K562 (cell line): Measurements from ENCODE around the gene PAFAH1B2. TPM values are rescaled to one million over a fixed set of nuclear protein-coding genes. Genes with fewer than 3 reads are reported as not detected.

Source experiments
- ATAC-seq: fragments of 200-7000 bp; cut with Tn5 transposase; 3 replicates; pipeline ENCODE4 v1.9.1; 2020; ENCODE audit warnings: moderate library complexity
- BruUV-seq: library from RNA; stranded (reverse); fragments of 400-500 nt; replicated peaks from 2 replicates; lab custom pipeline; 2021; lab: Mats Ljungman, UMichigan
- CTCF ChIA-PET: fragments of 300-600 bp; formaldehyde crosslinking; extraction: SDS; loops from one replicate; lab custom pipeline; 2021; ENCODE audit warnings: low intra/inter-chr PET ratio; lab: Yijun Ruan, JAX
- POLR2A ChIA-PET: fragments of 300-600, 350-650 bp; sonication (Branson Sonifier 250); formaldehyde crosslinking; extraction: SDS; loops from one replicate; lab custom pipeline; 2021; ENCODE audit warnings: antibody characterized with exemption, inconsistent platforms; lab: Yijun Ruan, JAX
- DNase-seq, 4 experiments: peaks; one replicate each; pipeline versions ENCODE4 v3.0.0 to v3.0.0-alpha.2; 2011 to 2018; ENCODE audit warnings: low spot score in 3 of 4, mixed read lengths in 3 of 4; ENCODE audit errors: extremely low read depth in 1 of 4
- FAIRE-seq: peaks from 2 replicates; lab custom pipeline; 2011; peaks lifted over from hg19 to GRCh38; lab: Jason Lieb, UNC
- H2AFZ ChIP-seq: 2 replicates; pipeline ENCODE4 v1.6.0; 2011; ENCODE audit warnings: low read depth, low read length, control low read depth, inconsistent platforms
- H3K27ac ChIP-seq: fragments of 200-600 bp; 3 replicates; pipeline ENCODE4 v1.8.0; 2011; ENCODE audit warnings: low read depth, mild to moderate bottlenecking, control low read depth, inconsistent platforms, low read length, moderate library complexity, mixed read lengths; ENCODE audit errors: extremely low read depth
- H3K27me3 ChIP-seq, 2 experiments: fragments of 300-600 bp in 1 of 2; 2 replicates in 1 of 2; 3 replicates in 1 of 2; pipeline versions ENCODE4 v1.6.0 to v1.8.0; 2011; ENCODE audit warnings: inconsistent platforms in 2 of 2, low read length in 2 of 2, mild to moderate bottlenecking in 1 of 2, mixed read lengths in 1 of 2, moderate library complexity in 1 of 2; ENCODE audit not compliant: control insufficient read depth in 2 of 2, insufficient read depth in 2 of 2
- H3K36me3 ChIP-seq: fragments of 300-600 bp; 3 replicates; pipeline ENCODE4 v1.8.0; 2011; ENCODE audit warnings: mild to moderate bottlenecking, low read length, inconsistent platforms; ENCODE audit not compliant: control insufficient read depth, insufficient read depth
- H3K4me1 ChIP-seq, 2 experiments: fragments of 200-600 bp in 1 of 2; replicated peaks in 1 of 2; 2 replicates in 1 of 2; 3 replicates in 1 of 2; pipeline versions ENCODE4 v1.5.1 to v1.8.0; 2011; ENCODE audit warnings: inconsistent platforms in 2 of 2, low read length in 2 of 2, mild to moderate bottlenecking in 1 of 2, mixed read lengths in 1 of 2, moderate library complexity in 1 of 2; ENCODE audit not compliant: control insufficient read depth in 2 of 2, insufficient read depth in 2 of 2
- H3K4me2 ChIP-seq: 2 replicates; pipeline ENCODE4 v1.6.1; 2011; ENCODE audit warnings: low read length, control low read depth, inconsistent platforms, mixed read lengths; ENCODE audit not compliant: insufficient read depth
- H3K4me3 ChIP-seq: fragments of 200-600 bp; sonication (generic), shearing (Covaris generic); 2 replicates; pipeline ENCODE4 v1.5.1; 2016; ENCODE audit warnings: control low read depth, inconsistent platforms
- H3K79me2 ChIP-seq: fragments of 200-600 bp; 3 replicates; pipeline ENCODE4 v1.8.0; 2011; ENCODE audit warnings: low read length, inconsistent platforms; ENCODE audit not compliant: control insufficient read depth, insufficient read depth
- H3K9ac ChIP-seq, 2 experiments: 2 replicates each; pipeline versions ENCODE4 v1.6.0 to v1.6.1; 2011; ENCODE audit warnings: low read depth in 2 of 2, low read length in 2 of 2, control low read depth in 1 of 2, inconsistent platforms in 1 of 2, mild to moderate bottlenecking in 1 of 2, mixed read lengths in 1 of 2; ENCODE audit not compliant: insufficient read depth in 1 of 2
- H3K9me1 ChIP-seq: one replicate; pipeline ENCODE4 v1.6.0; 2011; ENCODE audit warnings: inconsistent platforms, mild to moderate bottlenecking, low read length, moderate library complexity; ENCODE audit not compliant: control insufficient read depth, insufficient read depth
- H3K9me3 ChIP-seq: replicated peaks from 2 replicates; pipeline ENCODE4 v1.5.1; 2011; ENCODE audit warnings: low read depth, low read length, inconsistent platforms; ENCODE audit not compliant: control insufficient read depth, insufficient read depth
- H4K20me1 ChIP-seq: replicated peaks from 2 replicates; pipeline ENCODE4 v1.6.1; 2011; ENCODE audit warnings: low read length, inconsistent platforms, mixed read lengths; ENCODE audit not compliant: control insufficient read depth, insufficient read depth
- CBX5 ChIP-seq: IDR thresholded peaks from 2 replicates; pipeline ENCODE4 v1.6.1; 2014; ENCODE audit warnings: low read depth, borderline replicate concordance
- DACH1 ChIP-seq: fragments of 450-650 bp; IDR thresholded peaks from 2 replicates; pipeline ENCODE4 v1.6.1; 2018; ENCODE audit not compliant: partially characterized antibody
- FOXJ3 ChIP-seq: sonication (generic); formaldehyde crosslinking; IDR thresholded peaks from 2 replicates; pipeline ENCODE4 v1.4.0; 2020; ENCODE audit warnings: mild to moderate bottlenecking, missing genetic modification reagents
- GATAD2A ChIP-seq: fragments of 450-650 bp; IDR thresholded peaks from 2 replicates; pipeline ENCODE4 v1.6.1; 2017
- HNRNPH1 ChIP-seq: fragments of 200-400 bp; formaldehyde crosslinking; optimal IDR thresholded peaks from 2 replicates; pipeline ENCODE3; 2017; ENCODE audit warnings: low read depth, mild to moderate bottlenecking, low read length, moderate library complexity
- IRF1 ChIP-seq: sonication (generic); formaldehyde crosslinking; IDR thresholded peaks from 2 replicates; pipeline ENCODE4 v1.8.0; 2022; ENCODE audit warnings: missing genetic modification reagents, mild to moderate bottlenecking, borderline replicate concordance
- KHSRP ChIP-seq: fragments of 450-650 bp; IDR thresholded peaks from 2 replicates; pipeline ENCODE4 v1.6.1; 2017
- RBBP5 ChIP-seq: fragments of 200-600 bp; sonication (generic); IDR thresholded peaks from 2 replicates; pipeline ENCODE4 v1.6.1; 2012; ENCODE audit warnings: borderline replicate concordance, mild to moderate bottlenecking, low read length, control low read depth, inconsistent platforms; ENCODE audit not compliant: insufficient read depth, poor library complexity, severe bottlenecking
- TOE1 ChIP-seq, 2 experiments: fragments of 450-650 bp in 1 of 2; sonication (generic) in 1 of 2; formaldehyde crosslinking in 1 of 2; IDR thresholded peaks; 2 replicates each; pipeline versions ENCODE4 v1.7.1 to v1.8.0; 2016 to 2022; ENCODE audit warnings: borderline replicate concordance in 2 of 2, mild to moderate bottlenecking in 2 of 2, antibody characterized with exemption in 1 of 2, inconsistent platforms in 1 of 2, low read depth in 1 of 2, missing genetic modification reagents in 1 of 2, moderate library complexity in 1 of 2
- ZBTB8A ChIP-seq: fragments of 450-650 bp; IDR thresholded peaks from 2 replicates; pipeline ENCODE4 v1.6.1; 2018; ENCODE audit warnings: mild to moderate bottlenecking, moderate library complexity; ENCODE audit not compliant: partially characterized antibody
- ZNF239 ChIP-seq: fragments of 250-450 bp; sonication (Bioruptor Pico); IDR thresholded peaks from 2 replicates; pipeline ENCODE4 v1.4.0; 2020; ENCODE audit warnings: mild to moderate bottlenecking
- ZSCAN32 ChIP-seq: fragments of 450-650 bp; formaldehyde crosslinking; IDR thresholded peaks from 2 replicates; pipeline ENCODE4 v1.4.0; 2020; ENCODE audit warnings: mild to moderate bottlenecking, moderate library complexity
- WGBS: fragments of 100-300 bp; shearing (Covaris generic); methylation state at CpG from one replicate; pipeline ENCODE4 v1.1.6; 2016; ENCODE audit warnings: low coverage, mixed read lengths; ENCODE audit not compliant: insufficient coverage; ENCODE audit errors: missing lambda C conversion rate; 5-methylcytosine and 5-hydroxymethylcytosine counted together
- in situ Hi-C: fragments of 300-500 bp; cut with MboI; formaldehyde crosslinking; loops from 4 replicates; pipeline ENCODE4 v1.15.0; 2018; ENCODE audit warnings: inconsistent platforms, mixed read lengths
- intact Hi-C: fragments of 100-400 bp; cut with micrococcal nuclease; formaldehyde crosslinking; loops from 2 replicates; pipeline ENCODE4 v1.14.2; 2022
- polyA plus RNA-seq, 8 experiments: library from polyadenylated mRNA; depleted of rRNA in 4 of 8; stranded (reverse) in 5 of 8; unstranded in 3 of 8; fragments of >200 nt; fragmentation: Nextera tagmentation in 2 of 8; fragmentation: Illumina TruSeq in 1 of 8; extraction: Ambion mirVana in 2 of 8; extraction: Trizol in 1 of 8; gene quantifications; 2 replicates each; pipeline versions ENCODE4 v1.2.1 to v1.2.3, GENCODE V29; 2011 to 2014; ENCODE audit warnings: inconsistent platforms in 1 of 8, missing spikeins in 1 of 8
- total RNA-seq, 7 experiments: library from RNA; depleted of rRNA in 6 of 7; stranded (reverse); fragments of >200 nt in 6 of 7; fragmentation: Illumina TruSeq in 2 of 7; extraction: Trizol in 2 of 7; gene quantifications; 2 replicates each; pipeline versions ENCODE4 v1.2.1 to v1.2.3, GENCODE V29; 2011 to 2021; ENCODE audit warnings: low replicate concordance in 1 of 7
- TF ChIP-seq, protein P1 (sequence below): fragments of 450-650 bp; IDR thresholded peaks from 2 replicates; pipeline ENCODE4 v1.7.0; 2016; ENCODE audit warnings: borderline replicate concordance
- TF ChIP-seq, protein P2 (sequence below): fragments of 200-800 bp; sonication (Bioruptor generic); IDR thresholded peaks from 2 replicates; pipeline ENCODE4 v1.6.1; 2017; ENCODE audit warnings: missing genetic modification characterization, missing compliant biosample characterization

Gene PAFAH1B2
- total and polyA plus RNA-seq, 9 of the 15 experiments (the other 6 are each of a cell fraction or from before 2014, with no cell fraction given) = 27.8 to 94.7 (median 64.9) TPM

GRCh38 chr11:117214404-117215110 lies 70.5 kb downstream of the PAFAH1B2 start (continued):
- TF ChIP-seq TOE1 (IDR thresholded peaks at IDR 0.05; ENCODE audit: borderline replicate concordance) = no peak
- no peak for TF ChIP-seq TOE1 (CRISPR knock-in tag; IDR thresholded peaks at IDR 0.05; ENCODE audit: borderline replicate concordance, low read depth)
- TF ChIP-seq ZBTB8A = no peak

DNA sequence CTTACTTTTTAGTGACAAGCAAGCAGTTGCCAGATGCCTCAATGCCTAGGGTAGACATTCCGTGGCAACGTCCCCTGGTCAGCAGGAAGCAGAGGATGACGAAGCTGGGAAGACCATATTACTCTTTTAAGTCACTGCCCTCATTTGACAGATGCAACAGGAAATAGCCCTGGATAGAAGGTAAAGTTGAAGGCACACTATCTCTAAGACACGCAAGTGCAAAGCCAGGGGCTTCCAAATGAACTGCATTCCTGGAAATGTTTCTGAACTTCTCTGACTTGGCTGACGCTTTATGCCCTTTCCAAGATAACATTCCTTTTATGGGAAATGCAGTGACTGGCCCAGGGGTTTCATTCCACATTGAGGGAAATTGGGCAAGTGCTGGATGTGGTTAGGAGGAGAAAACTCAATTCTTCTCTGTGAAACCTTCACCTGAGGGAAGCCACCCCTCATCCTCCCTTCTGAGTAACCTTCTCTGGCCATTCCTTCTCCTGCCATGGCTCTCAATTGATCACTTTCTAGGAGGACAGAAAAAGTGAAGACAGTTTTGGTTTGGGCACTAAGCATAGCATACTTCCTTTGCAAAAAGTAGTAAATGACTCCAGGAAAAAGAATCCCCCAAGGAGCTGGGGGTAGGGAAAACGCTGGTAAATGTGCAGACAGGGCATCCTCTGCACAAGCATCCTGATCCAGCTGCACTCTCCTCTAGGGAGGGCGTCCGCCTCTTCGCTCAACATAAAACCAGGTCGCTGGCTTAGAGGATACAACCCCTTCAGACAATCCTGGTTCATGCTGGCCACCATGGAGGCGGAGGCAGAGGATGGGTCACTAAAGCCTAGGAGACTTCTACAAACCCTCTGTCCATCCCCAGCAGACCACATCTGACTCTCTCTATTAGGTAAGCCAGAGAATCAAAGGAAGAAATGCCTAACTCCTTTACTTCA lies 73.3 kb downstream of the PAFAH1B2 start:
- H3K36me3 ChIP-seq = peaks cover 68% of the 10 kb centered on the region
- TF ChIP-seq IRF1 (CRISPR knock-in tag) = no peak
- TF ChIP-seq GATAD2A = no peak
- TF ChIP-seq, protein P1, sequence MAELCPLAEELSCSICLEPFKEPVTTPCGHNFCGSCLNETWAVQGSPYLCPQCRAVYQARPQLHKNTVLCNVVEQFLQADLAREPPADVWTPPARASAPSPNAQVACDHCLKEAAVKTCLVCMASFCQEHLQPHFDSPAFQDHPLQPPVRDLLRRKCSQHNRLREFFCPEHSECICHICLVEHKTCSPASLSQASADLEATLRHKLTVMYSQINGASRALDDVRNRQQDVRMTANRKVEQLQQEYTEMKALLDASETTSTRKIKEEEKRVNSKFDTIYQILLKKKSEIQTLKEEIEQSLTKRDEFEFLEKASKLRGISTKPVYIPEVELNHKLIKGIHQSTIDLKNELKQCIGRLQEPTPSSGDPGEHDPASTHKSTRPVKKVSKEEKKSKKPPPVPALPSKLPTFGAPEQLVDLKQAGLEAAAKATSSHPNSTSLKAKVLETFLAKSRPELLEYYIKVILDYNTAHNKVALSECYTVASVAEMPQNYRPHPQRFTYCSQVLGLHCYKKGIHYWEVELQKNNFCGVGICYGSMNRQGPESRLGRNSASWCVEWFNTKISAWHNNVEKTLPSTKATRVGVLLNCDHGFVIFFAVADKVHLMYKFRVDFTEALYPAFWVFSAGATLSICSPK = no peak
- no peak for TF ChIP-seq ZSCAN32 (CRISPR knock-in tag)
- TF ChIP-seq FOXJ3 = no peak
- TF ChIP-seq ZNF239 (CRISPR knock-in tag) = no peak
- TF ChIP-seq RBBP5 = no peak
- TF ChIP-seq KHSRP = no peak
- TF ChIP-seq, protein P2, sequence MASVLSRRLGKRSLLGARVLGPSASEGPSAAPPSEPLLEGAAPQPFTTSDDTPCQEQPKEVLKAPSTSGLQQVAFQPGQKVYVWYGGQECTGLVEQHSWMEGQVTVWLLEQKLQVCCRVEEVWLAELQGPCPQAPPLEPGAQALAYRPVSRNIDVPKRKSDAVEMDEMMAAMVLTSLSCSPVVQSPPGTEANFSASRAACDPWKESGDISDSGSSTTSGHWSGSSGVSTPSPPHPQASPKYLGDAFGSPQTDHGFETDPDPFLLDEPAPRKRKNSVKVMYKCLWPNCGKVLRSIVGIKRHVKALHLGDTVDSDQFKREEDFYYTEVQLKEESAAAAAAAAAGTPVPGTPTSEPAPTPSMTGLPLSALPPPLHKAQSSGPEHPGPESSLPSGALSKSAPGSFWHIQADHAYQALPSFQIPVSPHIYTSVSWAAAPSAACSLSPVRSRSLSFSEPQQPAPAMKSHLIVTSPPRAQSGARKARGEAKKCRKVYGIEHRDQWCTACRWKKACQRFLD (CRISPR knock-in tag) = no peak
- no peak for TF ChIP-seq HNRNPH1
- TF ChIP-seq DACH1 = no peak
- TF ChIP-seq CBX5 = no peak

More for the DNA sequence above, 73.3 kb downstream of the PAFAH1B2 start:
- intact Hi-C loops (no loop called here), in situ Hi-C loops (no loop called here)
- 76% methylated on average over 10 of the region's 11 CpGs for WGBS
- peak overlapping the region in 1 of 2 experiments; percentile 22; a peak in 2 of 4 replicates for H3K9ac ChIP-seq
- no peaks in the 10 kb centered on the region for H3K79me2 ChIP-seq
- no TSS peak for BruUV-seq
- no peaks in the 10 kb centered on the region for H4K20me1 ChIP-seq
- DNase-seq (no peak), ATAC-seq (no peak), FAIRE-seq (no peak)
- H3K4me2 ChIP-seq = peak overlapping the region; percentile 11; the same call in 1 of the 2 replicates
- ChIA-PET POLR2A (interaction anchor here (0.6 to 1.1 kb wide), 2 partner anchors 13 to 15 kb away, joined by 3 read pairs; no protein-coding TSS in a partner anchor), CTCF (no interaction called here)
- H3K4me1 ChIP-seq = peaks cover 29 to 34% of the 10 kb centered on the region in 2 experiments; a peak in 4 of 5 replicates
- no peaks in the 10 kb centered on the region for H3K9me3 ChIP-seq
- peaks cover 4% of the 10 kb centered on the region for H3K9me1 ChIP-seq
- H3K27ac ChIP-seq = no peak overlapping the region
- H3K27me3 ChIP-seq = no peaks in the 10 kb centered on the region
- no peak overlapping the region for H2AFZ ChIP-seq
- H3K4me3 ChIP-seq = no peak overlapping the region
